OCI-LY7 (cell line): ENCODE results near the gene PFKFB1. TPM values are rescaled to one million over a fixed set of nuclear protein-coding genes. Genes with fewer than 3 reads are reported as not detected.

Source experiments
- BruUV-seq: library from RNA; stranded (reverse); fragments of 400-500 nt; replicated peaks from 2 replicates; lab custom pipeline; 2021; lab: Mats Ljungman, UMichigan
- CTCF ChIA-PET: fragments of 300-600 bp; sonication (Branson Sonifier 250); formaldehyde crosslinking; loops from one replicate; lab custom pipeline; 2022; ENCODE audit warnings: antibody characterized with exemption; ENCODE audit not compliant: unreplicated experiment; lab: Charles Lee
- POLR2A ChIA-PET: fragments of 300-600 bp; sonication (Branson Sonifier 250); formaldehyde crosslinking; loops from one replicate; lab custom pipeline; 2022; ENCODE audit warnings: antibody characterized with exemption; lab: Charles Lee
- DNase-seq: peaks from one replicate; pipeline ENCODE4 v3.0.0-alpha.2; 2015; ENCODE audit warnings: low spot score
- H2AFZ ChIP-seq: fragments of 200-600 bp; sonication (generic), shearing (Covaris generic); 2 replicates; pipeline ENCODE4 v1.6.1; 2014; ENCODE audit warnings: mild to moderate bottlenecking, antibody characterized with exemption, low read length, moderate library complexity
- H3K27ac ChIP-seq: fragments of 200-600 bp; sonication (generic); 2 replicates; pipeline ENCODE4 v1.5.1; 2014; ENCODE audit warnings: mixed run types, low read depth, mild to moderate bottlenecking, moderate library complexity, low read length, inconsistent platforms; ENCODE audit not compliant: poor library complexity, severe bottlenecking
- H3K36me3 ChIP-seq: fragments of 200-600 bp; sonication (generic); 2 replicates; pipeline ENCODE4 v1.6.1; 2014; ENCODE audit warnings: mild to moderate bottlenecking, antibody characterized with exemption, low read length, moderate library complexity, mixed read lengths; ENCODE audit not compliant: insufficient read depth
- H3K4me1 ChIP-seq: fragments of 200-600 bp; sonication (generic); 2 replicates; pipeline ENCODE4 v1.5.1; 2014; ENCODE audit warnings: mild to moderate bottlenecking, low read length; ENCODE audit not compliant: insufficient read depth, poor library complexity, severe bottlenecking
- H3K4me2 ChIP-seq: fragments of 200-600 bp; sonication (generic); 2 replicates; pipeline ENCODE4 v1.6.1; 2014; ENCODE audit warnings: mild to moderate bottlenecking, low read length
- H3K4me3 ChIP-seq: fragments of 200-600 bp; sonication (generic); 2 replicates; pipeline ENCODE4 v1.5.1; 2014; ENCODE audit warnings: mild to moderate bottlenecking, low read depth, low read length; ENCODE audit not compliant: poor library complexity, severe bottlenecking
- H3K79me2 ChIP-seq: fragments of 200-600 bp; sonication (generic); 2 replicates; pipeline ENCODE4 v1.6.1; 2016; ENCODE audit warnings: low read depth, mild to moderate bottlenecking, low read length, moderate library complexity, mixed read lengths; ENCODE audit not compliant: insufficient read depth
- H3K9me2 ChIP-seq: fragments of 200-600 bp; sonication (generic); 2 replicates; pipeline ENCODE4 v1.6.1; 2016; ENCODE audit warnings: mild to moderate bottlenecking, low read length, mixed read lengths; ENCODE audit not compliant: insufficient read depth
- H3K9me3 ChIP-seq: fragments of 200-600 bp; sonication (generic); 2 replicates; pipeline ENCODE4 v1.6.1; 2014; ENCODE audit warnings: mild to moderate bottlenecking, mixed run types, low read length, mixed read lengths
- H4K20me1 ChIP-seq: fragments of 200-600 bp; sonication (generic); 2 replicates; pipeline ENCODE4 v1.6.1; 2014; ENCODE audit warnings: mild to moderate bottlenecking, antibody characterized with exemption, low read length, moderate library complexity, mixed read lengths; ENCODE audit not compliant: insufficient read depth
- EZH2phosphoT487 ChIP-seq: fragments of 200-600 bp; sonication (generic); IDR thresholded peaks from 2 replicates; pipeline ENCODE4 v1.6.1; 2018; ENCODE audit warnings: low read depth, borderline replicate concordance, mild to moderate bottlenecking, mixed run types, antibody characterized with exemption, low read length, moderate library complexity, mixed read lengths
- intact Hi-C: fragments of 100-400 bp; cut with micrococcal nuclease; formaldehyde crosslinking; loops from one replicate; pipeline ENCODE4 v1.10.0; 2022; ENCODE audit not compliant: unreplicated experiment
- total RNA-seq, 2 experiments: library from RNA; depleted of rRNA in 1 of 2; stranded (reverse); fragments of >200 nt in 1 of 2; shearing (Covaris generic) in 1 of 2; gene quantifications; 2 replicates each; pipeline ENCODE4 v1.2.3, GENCODE V29; 2014 to 2022
- TF ChIP-seq, protein P1 (sequence below): fragments of 200-600 bp; sonication (generic); conservative IDR thresholded peaks from 2 replicates; pipeline ENCODE4 v1.5.1; 2014; ENCODE audit warnings: mild to moderate bottlenecking, antibody characterized with exemption, low read length, moderate library complexity, mixed read lengths

PFKFB1 gene
- total RNA-seq, 2 experiments from 2014 or later = 0.72 to 0.76 TPM

GRCh38 chrX:54978448-54978847 lies 15.5 kb downstream of the PFKFB1 start:
- H3K9me3 ChIP-seq = no peaks in the 10 kb centered on the region
- H3K4me3 ChIP-seq = no peak overlapping the region
- H4K20me1 ChIP-seq = no peaks in the 10 kb centered on the region
- intact Hi-C loops = no loop called here
- H3K9me2 ChIP-seq = no peaks in the 10 kb centered on the region
- no peaks in the 10 kb centered on the region for H3K36me3 ChIP-seq
- no peak overlapping the region for H2AFZ ChIP-seq
- no peak for DNase-seq
- ChIA-PET CTCF (no interaction called here), POLR2A (no interaction called here)
- no TSS peak for BruUV-seq
- no peak for TF ChIP-seq EZH2phosphoT487
- TF ChIP-seq, protein P1, sequence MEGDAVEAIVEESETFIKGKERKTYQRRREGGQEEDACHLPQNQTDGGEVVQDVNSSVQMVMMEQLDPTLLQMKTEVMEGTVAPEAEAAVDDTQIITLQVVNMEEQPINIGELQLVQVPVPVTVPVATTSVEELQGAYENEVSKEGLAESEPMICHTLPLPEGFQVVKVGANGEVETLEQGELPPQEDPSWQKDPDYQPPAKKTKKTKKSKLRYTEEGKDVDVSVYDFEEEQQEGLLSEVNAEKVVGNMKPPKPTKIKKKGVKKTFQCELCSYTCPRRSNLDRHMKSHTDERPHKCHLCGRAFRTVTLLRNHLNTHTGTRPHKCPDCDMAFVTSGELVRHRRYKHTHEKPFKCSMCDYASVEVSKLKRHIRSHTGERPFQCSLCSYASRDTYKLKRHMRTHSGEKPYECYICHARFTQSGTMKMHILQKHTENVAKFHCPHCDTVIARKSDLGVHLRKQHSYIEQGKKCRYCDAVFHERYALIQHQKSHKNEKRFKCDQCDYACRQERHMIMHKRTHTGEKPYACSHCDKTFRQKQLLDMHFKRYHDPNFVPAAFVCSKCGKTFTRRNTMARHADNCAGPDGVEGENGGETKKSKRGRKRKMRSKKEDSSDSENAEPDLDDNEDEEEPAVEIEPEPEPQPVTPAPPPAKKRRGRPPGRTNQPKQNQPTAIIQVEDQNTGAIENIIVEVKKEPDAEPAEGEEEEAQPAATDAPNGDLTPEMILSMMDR = no peak
- H3K27ac ChIP-seq = no peak overlapping the region
- no peaks in the 10 kb centered on the region for H3K4me1 ChIP-seq
- no peak overlapping the region for H3K4me2 ChIP-seq
- no peaks in the 10 kb centered on the region for H3K79me2 ChIP-seq

DNA sequence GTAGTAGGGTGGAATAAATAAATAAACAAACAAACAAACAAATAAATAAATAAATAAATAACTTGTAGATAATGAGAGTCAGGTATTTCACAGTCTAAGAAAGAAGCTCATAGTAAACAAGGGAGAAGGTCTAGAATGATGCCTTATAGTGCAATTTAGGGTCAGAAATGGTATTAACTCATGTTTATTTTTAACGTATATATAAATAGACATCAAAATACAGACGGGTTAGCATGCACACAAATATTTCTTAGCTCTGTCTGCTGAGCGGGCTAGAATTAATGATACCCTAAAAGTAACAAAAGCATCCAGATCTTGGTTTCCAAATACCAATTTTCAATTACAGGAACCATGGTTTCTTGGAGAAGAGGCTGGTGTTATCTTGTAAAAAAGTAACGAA lies 16.6 kb downstream of the PFKFB1 start:
- DNase-seq = no peak
- Histone ChIP-seq H3K36me3 (no peaks in the 10 kb centered on the region), H3K4me1 (no peaks in the 10 kb centered on the region), H3K9me2 (no peaks in the 10 kb centered on the region), H3K4me2 (no peak overlapping the region), H4K20me1 (no peaks in the 10 kb centered on the region), H3K79me2 (no peaks in the 10 kb centered on the region), H3K4me3 (no peak overlapping the region), H3K9me3 (no peaks in the 10 kb centered on the region), H2AFZ (no peak overlapping the region), H3K27ac (no peak overlapping the region)
- ChIA-PET POLR2A (no interaction called here), CTCF (no interaction called here)
- TF ChIP-seq, protein P1 = no peak
- TF ChIP-seq EZH2phosphoT487 = no peak
- intact Hi-C loops = no loop called here
- BruUV-seq = no TSS peak

DNA sequence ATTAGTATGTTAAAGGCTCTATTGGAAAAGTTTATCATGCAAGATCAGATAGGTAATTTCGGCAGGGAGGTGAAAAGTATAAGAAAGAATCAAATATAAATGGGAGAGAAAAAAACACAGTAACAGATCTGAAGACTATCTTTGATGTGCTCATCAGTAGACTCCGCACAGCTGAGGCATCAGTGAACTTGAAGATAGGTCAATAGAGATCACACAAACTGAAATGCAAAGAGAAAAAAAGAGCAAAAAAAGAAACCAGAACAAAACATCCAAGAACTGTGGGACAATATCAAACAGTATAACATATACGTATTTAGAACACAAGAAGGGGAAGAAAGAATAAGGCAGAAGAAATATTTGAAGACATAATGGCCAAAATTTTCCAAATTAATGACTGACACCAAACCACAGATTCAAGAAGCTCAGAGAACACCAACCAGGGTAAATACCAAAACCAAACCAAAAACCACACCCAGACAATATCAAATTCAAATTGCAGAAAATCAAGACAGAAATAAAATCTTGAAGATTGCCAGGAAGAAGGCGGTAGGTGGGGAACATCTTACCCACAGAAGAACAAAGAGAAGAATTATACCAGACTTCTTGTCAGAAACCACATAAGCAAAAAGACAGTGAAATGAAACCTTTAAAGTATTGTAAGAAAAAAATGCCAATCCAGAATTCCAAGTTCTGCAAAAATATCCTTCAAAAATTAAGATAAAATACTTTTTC lies 29.1 kb downstream of the PFKFB1 start:
- TF ChIP-seq, protein P1 = no peak
- no peak for TF ChIP-seq EZH2phosphoT487
- ChIA-PET POLR2A (interaction anchor here (0.6 kb wide), 1 partner anchor 706 kb away, joined by 3 read pairs; no protein-coding TSS in a partner anchor), CTCF (no interaction called here)
- intact Hi-C loops = no loop called here
- no peaks in the 10 kb centered on the region for H3K9me2 ChIP-seq
- no peaks in the 10 kb centered on the region for H3K79me2 ChIP-seq
- no peak overlapping the region for H3K4me2 ChIP-seq
- H2AFZ ChIP-seq = no peak overlapping the region
- no TSS peak for BruUV-seq
- H3K27ac ChIP-seq = no peak overlapping the region
- no peaks in the 10 kb centered on the region for H4K20me1 ChIP-seq
- no peaks in the 10 kb centered on the region for H3K9me3 ChIP-seq
- no peaks in the 10 kb centered on the region for H3K4me1 ChIP-seq
- DNase-seq = no peak
- no peaks in the 10 kb centered on the region for H3K36me3 ChIP-seq
- no peak overlapping the region for H3K4me3 ChIP-seq
